Common myeloid progenitor, CD34-positive (primary cell): Measurements from ENCODE around the gene LHX2.

Source experiments
- CTCF ChIA-PET: fragments of 350-600 bp; sonication (Branson Sonifier 250); formaldehyde crosslinking; loops from one replicate; lab custom pipeline; 2021; ENCODE audit warnings: antibody characterized with exemption; lab: Charles Lee
- POLR2A ChIA-PET: fragments of 350-600 bp; sonication (Branson Sonifier 250); formaldehyde crosslinking; loops from one replicate; lab custom pipeline; 2021; ENCODE audit warnings: antibody characterized with exemption; lab: Charles Lee
- DNase-seq, 3 donors: peaks; one replicate each; pipeline versions ENCODE4 v3.0.0 to v3.0.0-alpha.2; 2013
- H3K27ac ChIP-seq, 2 experiments: 1 replicate in 1 of 2; 2 replicates in 1 of 2; pipeline ENCODE4 v1.7.0; 2013; ENCODE audit warnings: inconsistent platforms in 2 of 2, low read length in 2 of 2, mild to moderate bottlenecking in 2 of 2, low read depth in 1 of 2, moderate library complexity in 1 of 2; ENCODE audit not compliant: severe bottlenecking in 2 of 2, insufficient read depth in 1 of 2, poor library complexity in 1 of 2
- H3K27me3 ChIP-seq, 5 experiments: replicated peaks in 2 of 5; 1 replicate in 3 of 5; 2 replicates in 2 of 5; pipeline versions ENCODE4 v1.6.1 to v1.7.0; 2013; ENCODE audit warnings: low read length in 4 of 5, mild to moderate bottlenecking in 2 of 5, moderate library complexity in 2 of 5, inconsistent platforms in 1 of 5; ENCODE audit not compliant: insufficient read depth in 5 of 5, control insufficient read depth in 4 of 5
- H3K36me3 ChIP-seq, 4 experiments: 1 replicate in 2 of 4; 2 replicates in 2 of 4; pipeline versions ENCODE4 v1.6.1 to v1.7.0; 2013; ENCODE audit warnings: low read length in 3 of 4, control low read depth in 1 of 4, mild to moderate bottlenecking in 1 of 4; ENCODE audit not compliant: control insufficient read depth in 4 of 4, insufficient read depth in 4 of 4
- H3K4me1 ChIP-seq, 4 experiments: 1 replicate in 3 of 4; 2 replicates in 1 of 4; pipeline versions ENCODE4 v1.6.1 to v1.7.1; 2013; ENCODE audit warnings: low read length in 3 of 4, mild to moderate bottlenecking in 3 of 4, control low read depth in 1 of 4, inconsistent platforms in 1 of 4, moderate library complexity in 1 of 4; ENCODE audit not compliant: control insufficient read depth in 4 of 4, insufficient read depth in 4 of 4; ENCODE audit errors: control extremely low read depth in 1 of 4
- H3K4me3 ChIP-seq, 7 experiments: 1 replicate in 4 of 7; 2 replicates in 3 of 7; pipeline versions ENCODE4 v1.5.1 to v1.7.0; 2013; ENCODE audit warnings: mild to moderate bottlenecking in 7 of 7, low read length in 6 of 7, moderate library complexity in 6 of 7, inconsistent platforms in 2 of 7, low read depth in 2 of 7, control low read depth in 1 of 7; ENCODE audit not compliant: insufficient read depth in 4 of 7, control insufficient read depth in 1 of 7; ENCODE audit errors: extremely low read depth in 1 of 7
- H3K9me3 ChIP-seq, 5 experiments: 1 replicate in 4 of 5; 2 replicates in 1 of 5; pipeline versions ENCODE4 v1.6.1 to v1.7.1; 2013; ENCODE audit warnings: low read length in 4 of 5, mild to moderate bottlenecking in 2 of 5, inconsistent platforms in 1 of 5, low read depth in 1 of 5, moderate library complexity in 1 of 5; ENCODE audit not compliant: control insufficient read depth in 4 of 5, insufficient read depth in 2 of 5; ENCODE audit errors: control extremely low read depth in 1 of 5
- WGBS: methylation state at CpG from one replicate; pipeline ENCODE4 v1.1.5; 2013; ENCODE audit not compliant: insufficient coverage; 5-methylcytosine and 5-hydroxymethylcytosine counted together

Gene LHX2

GRCh38 chr9:124075761-124076160 is 64.2 kb downstream of the LHX2 start:
- H3K4me3 ChIP-seq, result no peak overlapping the region
- no peaks in the 10 kb centered on the region for H3K4me1 ChIP-seq
- H3K27me3 ChIP-seq, result peaks cover 0 to 45% (median 11%) of the 10 kb centered on the region in 5 experiments
- POLR2A ChIA-PET, result no interaction called here
- no peak overlapping the region for H3K27ac ChIP-seq
- 100% methylated on average over 2 of the region's 3 CpGs for WGBS
- CTCF ChIA-PET, result no interaction called here
- H3K9me3 ChIP-seq, result peaks cover 0 to 7% (median 0%) of the 10 kb centered on the region in 5 experiments
- no peak for DNase-seq
- H3K36me3 ChIP-seq, result no peaks in the 10 kb centered on the region

GRCh38 chr9:124077915-124078572 is 66.5 kb downstream of the LHX2 start:
- Histone ChIP-seq H3K9me3 (peaks cover 0 to 7% (median 0%) of the 10 kb centered on the region in 5 experiments), H3K36me3 (no peaks in the 10 kb centered on the region), H3K27me3 (peaks cover 0 to 23% (median 7%) of the 10 kb centered on the region in 5 experiments), H3K27ac (no peak overlapping the region), H3K4me1 (no peaks in the 10 kb centered on the region), H3K4me3 (no peak overlapping the region)
- no peak for DNase-seq
- ChIA-PET POLR2A (no interaction called here), CTCF (no interaction called here)
- WGBS, result 91% methylated on average over 3 of the region's 3 CpGs

GRCh38 chr9:124078641-124079040 is 67.1 kb downstream of the LHX2 start:
- Histone ChIP-seq H3K27me3 (peaks cover 0 to 18% (median 5%) of the 10 kb centered on the region in 5 experiments), H3K36me3 (no peaks in the 10 kb centered on the region), H3K27ac (no peak overlapping the region), H3K4me3 (no peak overlapping the region), H3K4me1 (no peaks in the 10 kb centered on the region), H3K9me3 (peaks cover 0 to 7% (median 0%) of the 10 kb centered on the region in 5 experiments)
- ChIA-PET CTCF (no interaction called here), POLR2A (no interaction called here)
- 95% methylated on average over 3 of the region's 4 CpGs for WGBS
- DNase-seq, result no peak

GRCh38 chr9:124079176-124079925 is 67.8 kb downstream of the LHX2 start:
- Histone ChIP-seq H3K27ac (no peak overlapping the region), H3K4me3 (no peak overlapping the region), H3K9me3 (peaks cover 0 to 7% (median 2%) of the 10 kb centered on the region in 5 experiments), H3K4me1 (no peaks in the 10 kb centered on the region), H3K36me3 (no peaks in the 10 kb centered on the region), H3K27me3 (peaks cover 0 to 21% (median 3%) of the 10 kb centered on the region in 5 experiments)
- no peak for DNase-seq
- ChIA-PET CTCF (no interaction called here), POLR2A (no interaction called here)
- whole genome bisulfite sequencing, result 95% methylated on average over 12 of the region's 17 CpGs

GRCh38 chr9:124082622-124083021 is 71.1 kb downstream of the LHX2 start:
- DNase-seq, result no peak

More at GRCh38 chr9:124082622-124083021, 71.1 kb downstream of the LHX2 start:
- POLR2A ChIA-PET, result no interaction called here
- Histone ChIP-seq H3K27ac (no peak overlapping the region), H3K27me3 (peaks cover 0 to 14% (median 8%) of the 10 kb centered on the region in 5 experiments), H3K4me3 (no peak overlapping the region), H3K4me1 (no peaks in the 10 kb centered on the region), H3K36me3 (no peaks in the 10 kb centered on the region), H3K9me3 (peaks cover 3 to 27% (median 10%) of the 10 kb centered on the region in 5 experiments)
- 93% methylated on average over 1 of the region's 2 CpGs for WGBS
- CTCF ChIA-PET, result no interaction called here
